IMR-90 (cell line): ENCODE measurements around the gene ITSN2. TPM values are rescaled to one million over a fixed set of nuclear protein-coding genes. Genes with fewer than 3 reads are reported as not detected.

Source experiments
- ATAC-seq: fragments of 200-7000 bp; cut with Tn5 transposase; 2 replicates; pipeline ENCODE4 v1.9.1; 2020; ENCODE audit warnings: low read depth, mild to moderate bottlenecking, moderate library complexity
- BruUV-seq: library from RNA; stranded (reverse); fragments of 400-500 nt; replicated peaks from 2 replicates; lab custom pipeline; 2021; lab: Mats Ljungman, UMichigan
- CTCF ChIA-PET: fragments of 300-600 bp; formaldehyde crosslinking; extraction: SDS; loops from one replicate; lab custom pipeline; 2021; ENCODE audit warnings: antibody characterized with exemption; lab: Yijun Ruan, JAX
- POLR2A ChIA-PET: fragments of 300-600 bp; sonication (Branson Sonifier 250); formaldehyde crosslinking; loops from one replicate; lab custom pipeline; 2022; ENCODE audit warnings: antibody characterized with exemption; ENCODE audit not compliant: unreplicated experiment; lab: Charles Lee
- DNase-seq: peaks from one replicate; pipeline ENCODE4 v3.0.0; 2013
- H2AFZ ChIP-seq: replicated peaks from 2 replicates; pipeline ENCODE3; 2013; ENCODE audit warnings: low read length, mild to moderate bottlenecking; ENCODE audit not compliant: poor library complexity
- H2AK5ac ChIP-seq: 2 replicates; pipeline ENCODE4 v1.6.1; 2013; ENCODE audit warnings: low read depth, low read length, inconsistent platforms
- H2AK9ac ChIP-seq: replicated peaks from 2 replicates; pipeline ENCODE3; 2013; ENCODE audit warnings: mild to moderate bottlenecking, low read depth, low read length, moderate library complexity; ENCODE audit not compliant: poor library complexity
- H2BK120ac ChIP-seq: 2 replicates; pipeline ENCODE4 v1.6.1; 2013; ENCODE audit warnings: low read depth, low read length, inconsistent platforms
- H2BK15ac ChIP-seq: 3 replicates; pipeline ENCODE4 v1.6.1; 2013; ENCODE audit warnings: low read depth, low read length, inconsistent platforms
- H2BK20ac ChIP-seq: 2 replicates; pipeline ENCODE4 v1.6.1; 2013; ENCODE audit warnings: low read depth, mild to moderate bottlenecking, inconsistent platforms, low read length, moderate library complexity
- H2BK5ac ChIP-seq: 2 replicates; pipeline ENCODE4 v1.6.1; 2013; ENCODE audit warnings: mild to moderate bottlenecking, low read depth, low read length, inconsistent platforms; ENCODE audit not compliant: poor library complexity, severe bottlenecking
- H3K14ac ChIP-seq: replicated peaks from 2 replicates; pipeline ENCODE4 v1.6.1; 2013; ENCODE audit warnings: low read depth, low read length, inconsistent platforms
- H3K18ac ChIP-seq: 2 replicates; pipeline ENCODE4 v1.6.1; 2013; ENCODE audit warnings: low read depth, low read length, control low read depth
- H3K23ac ChIP-seq: 2 replicates; pipeline ENCODE4 v1.6.1; 2013; ENCODE audit warnings: low read depth, low read length, inconsistent platforms
- H3K27ac ChIP-seq: 2 replicates; pipeline ENCODE4 v1.5.1; 2013; ENCODE audit warnings: mild to moderate bottlenecking, control low read depth, low read length; ENCODE audit not compliant: insufficient read depth
- H3K27me3 ChIP-seq: 2 replicates; pipeline ENCODE4 v1.6.1; 2013; ENCODE audit warnings: low read length; ENCODE audit not compliant: control insufficient read depth, insufficient read depth
- H3K36me3 ChIP-seq: 2 replicates; pipeline ENCODE4 v1.6.1; 2013; ENCODE audit warnings: low read length, mixed read lengths; ENCODE audit not compliant: control insufficient read depth, insufficient read depth
- H3K4ac ChIP-seq: 2 replicates; pipeline ENCODE4 v1.6.1; 2013; ENCODE audit warnings: low read depth, low read length, inconsistent platforms
- H3K4me1 ChIP-seq: 2 replicates; pipeline ENCODE4 v1.6.1; 2013; ENCODE audit warnings: low read length, mixed read lengths; ENCODE audit not compliant: control insufficient read depth, insufficient read depth
- H3K4me2 ChIP-seq: 2 replicates; pipeline ENCODE4 v1.6.1; 2013; ENCODE audit warnings: low read depth, mild to moderate bottlenecking, control low read depth, low read length, moderate library complexity
- H3K4me3 ChIP-seq: 2 replicates; pipeline ENCODE4 v1.5.1; 2013; ENCODE audit warnings: low read depth, mild to moderate bottlenecking, control low read depth, low read length, moderate library complexity; ENCODE audit not compliant: insufficient read depth
- H3K56ac ChIP-seq: 2 replicates; pipeline ENCODE4 v1.6.1; 2013; ENCODE audit warnings: low read length, inconsistent platforms; ENCODE audit not compliant: insufficient read depth; ENCODE audit errors: extremely low read depth
- H3K79me1 ChIP-seq, 2 experiments: 2 replicates each; pipeline ENCODE4 v1.6.1; 2013; ENCODE audit warnings: low read length in 2 of 2, inconsistent platforms in 1 of 2, low read depth in 1 of 2
- H3K9ac ChIP-seq: 2 replicates; pipeline ENCODE4 v1.6.1; 2013; ENCODE audit warnings: low read depth, low read length, control low read depth
- H3K9me1 ChIP-seq: 2 replicates; pipeline ENCODE4 v1.6.1; 2013; ENCODE audit warnings: low read length, inconsistent platforms; ENCODE audit not compliant: insufficient read depth
- H3K9me3 ChIP-seq: 2 replicates; pipeline ENCODE4 v1.6.1; 2013; ENCODE audit warnings: low read length; ENCODE audit not compliant: control insufficient read depth, insufficient read depth
- H4K20me1 ChIP-seq: 2 replicates; pipeline ENCODE4 v1.6.1; 2013; ENCODE audit warnings: low read length, inconsistent platforms; ENCODE audit not compliant: insufficient read depth
- H4K5ac ChIP-seq: 2 replicates; pipeline ENCODE4 v1.6.1; 2013; ENCODE audit warnings: mild to moderate bottlenecking, low read depth, low read length, control low read depth
- H4K8ac ChIP-seq, 2 experiments: 2 replicates each; pipeline ENCODE4 v1.6.1; 2013; ENCODE audit warnings: low read depth in 2 of 2, low read length in 2 of 2, control low read depth in 1 of 2, inconsistent platforms in 1 of 2
- H4K91ac ChIP-seq: 2 replicates; pipeline ENCODE4 v1.6.1; 2013; ENCODE audit warnings: low read depth, low read length, inconsistent platforms; ENCODE audit not compliant: insufficient read depth
- CEBPB ChIP-seq: IDR thresholded peaks from 2 replicates; pipeline ENCODE4 v1.6.1; 2012; ENCODE audit warnings: low read depth, low read length, improper control_type of control experiment
- CTCF ChIP-seq: conservative IDR thresholded peaks from 2 replicates; pipeline ENCODE4 v1.5.1; 2012; ENCODE audit warnings: mild to moderate bottlenecking, low read depth, low read length, improper control_type of control experiment
- ELK1 ChIP-seq: fragments of 150-350 bp; IDR thresholded peaks from 2 replicates; pipeline ENCODE4 v1.6.1; 2016; ENCODE audit warnings: low read depth, mild to moderate bottlenecking, low read length, moderate library complexity, borderline replicate concordance
- MAZ ChIP-seq: IDR thresholded peaks from 2 replicates; pipeline ENCODE4 v1.6.1; 2012; ENCODE audit warnings: low read depth, mild to moderate bottlenecking, low read length, improper control_type of control experiment, moderate library complexity, borderline replicate concordance
- MXI1 ChIP-seq: IDR thresholded peaks from 2 replicates; pipeline ENCODE4 v1.6.1; 2012; ENCODE audit warnings: low read depth, mild to moderate bottlenecking, low read length, moderate library complexity, borderline replicate concordance
- NFE2L2 ChIP-seq: fragments of 150-350 bp; IDR thresholded peaks from 2 replicates; pipeline ENCODE4 v1.6.1; 2016; ENCODE audit warnings: low read depth, mild to moderate bottlenecking, low read length
- POLR2A ChIP-seq: IDR thresholded peaks from 2 replicates; pipeline ENCODE4 v1.6.1; 2012; ENCODE audit warnings: mild to moderate bottlenecking, low read depth, low read length
- RFX5 ChIP-seq: IDR thresholded peaks from 2 replicates; pipeline ENCODE4 v1.8.0; 2012; ENCODE audit warnings: low read depth, mild to moderate bottlenecking, low read length, moderate library complexity
- WGBS, 2 experiments: methylation state at CpG; one replicate each; pipeline versions ENCODE4 v1.1.5 to v1.1.7; 2013; ENCODE audit warnings: missing lambda C conversion rate in 2 of 2; ENCODE audit not compliant: insufficient read length in 1 of 2; ENCODE audit errors: extremely low coverage in 2 of 2; 5-methylcytosine and 5-hydroxymethylcytosine counted together
- dilution Hi-C: fragments of 300-500 bp; cut with HindIII; formaldehyde crosslinking; loops from one replicate; pipeline ENCODE4 v1.14.3; 2018; ENCODE audit warnings: low sequenced_read_pairs; ENCODE audit not compliant: unreplicated experiment
- in situ Hi-C: fragments of 300-500 bp; cut with MboI; formaldehyde crosslinking; loops from 3 replicates; pipeline ENCODE4 v1.14.3; 2019; ENCODE audit warnings: low sequenced_read_pairs, inconsistent platforms, mixed read lengths
- intact Hi-C: fragments of 100-400 bp; cut with micrococcal nuclease; formaldehyde crosslinking; loops from 2 replicates; pipeline ENCODE4 v1.10.0; 2022
- polyA plus RNA-seq, 3 experiments: library from polyadenylated mRNA; depleted of rRNA; stranded (reverse); fragments of >200 nt; gene quantifications; 2 replicates each; pipeline ENCODE4 v1.2.3, GENCODE V29; 2012; ENCODE audit warnings: low replicate concordance in 1 of 3
- total RNA-seq: library from RNA; depleted of rRNA; stranded (reverse); fragments of >200 nt; gene quantifications from 2 replicates; pipeline ENCODE4 v1.2.3, GENCODE V29; 2012
- TF ChIP-seq, protein P1 (sequence below): fragments of 150-350 bp; IDR thresholded peaks from 2 replicates; pipeline ENCODE4 v1.6.1; 2017; ENCODE audit warnings: mild to moderate bottlenecking, antibody characterized with exemption, low read length, low read depth

The ITSN2 gene
- total and polyA plus RNA-seq, 2 of the 4 experiments (the other 2 are of a cell fraction), result 10.7 to 17.2 TPM

DNA sequence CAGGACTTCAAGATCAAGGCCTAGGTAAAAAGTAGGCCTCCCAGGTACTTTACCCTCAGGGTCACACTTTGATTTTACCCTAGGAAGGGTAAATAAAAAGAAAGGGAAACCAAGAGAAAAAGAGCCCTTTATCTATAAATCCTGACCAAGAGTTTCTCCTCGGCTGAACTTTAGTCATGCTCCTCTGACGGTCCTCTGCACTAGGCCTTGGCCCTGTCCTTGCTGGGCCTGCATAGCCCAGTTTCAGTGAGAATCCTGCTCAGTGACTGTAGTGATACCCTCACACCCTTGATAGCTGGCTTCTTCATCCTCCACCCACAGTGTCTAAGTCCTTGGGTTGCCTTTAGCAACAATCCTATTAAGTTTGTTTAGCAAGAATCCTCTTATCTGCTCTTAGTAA, 20.5 kb upstream of the ITSN2 start:
- Histone ChIP-seq H2AK9ac (no peak overlapping the region), H3K4ac (no peak overlapping the region), H2BK20ac (no peak overlapping the region), H3K56ac (no peak overlapping the region; the same call in 1 of the 2 replicates), H3K27ac (no peak overlapping the region), H3K18ac (no peak overlapping the region), H3K4me3 (no peak overlapping the region), H4K8ac (no peak overlapping the region), H3K4me2 (no peak overlapping the region), H3K27me3 (no peaks in the 10 kb centered on the region), H2BK5ac (no peak overlapping the region), H2AFZ (no peak overlapping the region), H4K20me1 (no peaks in the 10 kb centered on the region), H3K23ac (no peak overlapping the region), H3K79me1 (no peaks in the 10 kb centered on the region), H3K4me1 (no peaks in the 10 kb centered on the region), H2BK120ac (no peak overlapping the region), H3K9me3 (no peaks in the 10 kb centered on the region), H4K5ac (no peak overlapping the region), H3K9me1 (no peaks in the 10 kb centered on the region), H4K91ac (no peak overlapping the region), H3K9ac (no peak overlapping the region), H3K14ac (no peak overlapping the region), H2AK5ac (no peak overlapping the region), H2BK15ac (no peak overlapping the region), H3K36me3 (no peaks in the 10 kb centered on the region)
- no CpG with 5 or more reads among the region's 2 CpGs for WGBS, 2 experiments
- no peak for TF ChIP-seq NFE2L2
- TF ChIP-seq POLR2A, result no peak
- TF ChIP-seq RFX5, result no peak
- TF ChIP-seq ELK1, result no peak
- TF ChIP-seq CTCF, result no peak
- TF ChIP-seq MAZ, result no peak
- TF ChIP-seq CEBPB, result no peak
- TF ChIP-seq, protein P1, sequence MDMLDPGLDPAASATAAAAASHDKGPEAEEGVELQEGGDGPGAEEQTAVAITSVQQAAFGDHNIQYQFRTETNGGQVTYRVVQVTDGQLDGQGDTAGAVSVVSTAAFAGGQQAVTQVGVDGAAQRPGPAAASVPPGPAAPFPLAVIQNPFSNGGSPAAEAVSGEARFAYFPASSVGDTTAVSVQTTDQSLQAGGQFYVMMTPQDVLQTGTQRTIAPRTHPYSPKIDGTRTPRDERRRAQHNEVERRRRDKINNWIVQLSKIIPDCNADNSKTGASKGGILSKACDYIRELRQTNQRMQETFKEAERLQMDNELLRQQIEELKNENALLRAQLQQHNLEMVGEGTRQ, result no peak
- no peak for TF ChIP-seq MXI1
- no peak for ATAC-seq
- DNase-seq, result no peak
- dilution Hi-C loops, result no loop called here
- intact Hi-C loops, result loop anchor here (5.0 kb wide), 1 partner anchor 144 kb away; no protein-coding TSS in a partner anchor
- CTCF ChIA-PET, result no interaction called here
- BruUV-seq, result no TSS peak
- in situ Hi-C loops, result no loop called here
- POLR2A ChIA-PET, result no interaction called here
